Subcutaneous abdominal adipose tissue (tissue), 5 donors: ENCODE measurements around the gene FRS2.
"Not testable (repeated sequence)": the region's sequence is repeated elsewhere in the genome, so short reads cannot be mapped to it uniquely, and the experiment has no call there.

Experiments used
- H3K27ac ChIP-seq: one replicate; pipeline ENCODE4 v1.7.0; 2013; ENCODE audit warnings: low read depth, mild to moderate bottlenecking, inconsistent platforms, low read length, moderate library complexity
- H3K27me3 ChIP-seq, 5 donors: one replicate each; pipeline ENCODE4 v1.7.0; 2013; ENCODE audit warnings: low read length in 5 of 5, inconsistent platforms in 1 of 5; ENCODE audit not compliant: control insufficient read depth in 5 of 5, insufficient read depth in 4 of 5
- H3K36me3 ChIP-seq, 5 donors: one replicate each; pipeline ENCODE4 v1.7.0; 2013; ENCODE audit warnings: low read length in 5 of 5; ENCODE audit not compliant: control insufficient read depth in 5 of 5, insufficient read depth in 5 of 5
- H3K4me1 ChIP-seq, 5 donors: one replicate each; pipeline ENCODE4 v1.7.0; 2013; ENCODE audit warnings: low read length in 5 of 5, mild to moderate bottlenecking in 3 of 5, moderate library complexity in 1 of 5; ENCODE audit not compliant: control insufficient read depth in 5 of 5, insufficient read depth in 5 of 5
- H3K4me3 ChIP-seq, 5 donors: one replicate each; pipeline ENCODE4 v1.7.0; 2013; ENCODE audit warnings: low read length in 5 of 5, low read depth in 1 of 5
- H3K9ac ChIP-seq, 5 donors: one replicate each; pipeline ENCODE4 v1.7.0; 2013; ENCODE audit warnings: low read length in 5 of 5, mild to moderate bottlenecking in 4 of 5, moderate library complexity in 3 of 5
- H3K9me3 ChIP-seq, 5 donors: one replicate each; pipeline ENCODE4 v1.7.0; 2013; ENCODE audit warnings: low read length in 5 of 5; ENCODE audit not compliant: control insufficient read depth in 5 of 5
- donor health status: healthy.
- donor health status: healthy.
- donor health status: healthy.
- donor health status: healthy.
- donor health status: healthy.

FRS2 gene

DNA sequence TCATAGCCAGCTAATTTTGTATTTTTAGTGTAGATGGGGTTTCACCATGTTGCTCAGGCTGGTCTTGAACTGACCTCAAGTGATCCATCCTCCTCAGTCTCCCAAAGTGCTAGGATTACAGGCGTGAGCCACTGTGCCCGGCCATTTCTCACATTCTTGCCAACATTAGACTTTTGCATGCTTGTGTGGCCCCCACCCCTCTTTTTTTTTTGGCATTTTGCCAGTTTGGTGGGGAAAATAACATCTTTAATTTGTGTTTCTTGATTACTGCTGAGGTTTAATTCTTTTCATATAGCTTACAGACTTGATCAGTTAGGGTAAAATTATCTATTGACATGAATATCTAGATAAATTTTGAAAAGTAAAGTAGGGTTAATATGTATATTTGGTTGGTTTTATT, 118.9 kb downstream of the FRS2 start:
- Histone ChIP-seq H3K9ac (no peak overlapping the region), H3K9me3 (no peaks in the 10 kb centered on the region), H3K4me1 (peaks cover 0 to 10% (median 5%) of the 10 kb centered on the region in 5 donors), H3K36me3 (peaks cover 44 to 73% (median 65%) of the 10 kb centered on the region in 5 donors), H3K27me3 (no peaks in the 10 kb centered on the region), H3K4me3 (no peak overlapping the region), H3K27ac (no peak overlapping the region)

DNA sequence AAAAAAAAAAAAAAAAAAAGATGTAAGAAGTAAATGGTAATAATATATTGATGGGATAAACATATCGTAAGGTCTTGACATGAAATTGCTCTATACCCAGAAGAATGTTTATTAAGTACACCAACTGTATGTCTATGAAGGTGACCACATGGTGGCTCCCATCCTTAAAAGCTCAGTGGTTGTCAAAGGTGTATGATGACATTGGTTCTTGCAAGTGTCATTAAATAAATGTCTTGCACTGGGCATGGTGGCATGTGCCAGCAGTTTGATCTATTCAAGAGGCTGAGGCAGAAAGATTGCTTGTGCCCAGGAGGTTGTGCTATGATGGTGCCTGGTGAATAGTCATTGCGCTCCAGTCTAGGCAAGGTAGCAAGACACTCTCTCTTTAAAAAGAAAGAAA, 125.5 kb downstream of the FRS2 start:
- no peaks in the 10 kb centered on the region for H3K9me3 ChIP-seq
- H3K9ac ChIP-seq = no peak overlapping the region
- no peak overlapping the region for H3K27ac ChIP-seq
- H3K4me1 ChIP-seq = no peaks in the 10 kb centered on the region
- no peaks in the 10 kb centered on the region for H3K27me3 ChIP-seq
- peaks cover 70 to 93% (median 92%) of the 10 kb centered on the region in 5 donors for H3K36me3 ChIP-seq
- no peak overlapping the region for H3K4me3 ChIP-seq

DNA sequence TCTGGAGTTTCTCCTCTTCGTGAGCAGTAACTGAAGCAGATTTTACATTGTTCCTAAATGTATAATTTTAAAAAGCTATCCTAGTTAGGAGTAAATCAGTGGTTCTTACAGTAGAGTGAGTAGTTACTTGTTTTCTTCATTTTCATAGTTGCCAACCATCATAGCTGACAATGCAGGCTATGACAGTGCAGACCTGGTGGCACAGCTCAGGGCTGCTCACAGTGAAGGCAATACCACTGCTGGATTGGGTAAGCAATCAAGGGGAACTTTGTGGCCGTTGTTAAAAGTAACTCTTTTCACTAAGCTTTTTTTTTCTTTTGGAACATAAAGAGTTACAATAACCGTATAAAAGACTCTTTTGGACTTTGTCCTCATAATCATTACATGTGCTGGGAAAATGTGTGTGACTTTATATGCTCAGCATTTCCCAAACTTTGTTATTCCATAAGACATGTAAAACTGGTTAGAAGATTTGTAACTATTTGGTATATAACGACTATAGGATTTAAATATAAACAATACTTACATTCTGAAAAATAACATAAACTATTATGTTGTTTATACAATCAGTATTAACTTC, 128.1 kb downstream of the FRS2 start:
- Histone ChIP-seq H3K36me3 (peaks cover 69 to 96% (median 88%) of the 10 kb centered on the region in 5 donors), H3K27me3 (no peaks in the 10 kb centered on the region), H3K4me3 (no peak overlapping the region), H3K9ac (no peak overlapping the region), H3K9me3 (no peaks in the 10 kb centered on the region), H3K27ac (no peak overlapping the region), H3K4me1 (no peaks in the 10 kb centered on the region)

DNA sequence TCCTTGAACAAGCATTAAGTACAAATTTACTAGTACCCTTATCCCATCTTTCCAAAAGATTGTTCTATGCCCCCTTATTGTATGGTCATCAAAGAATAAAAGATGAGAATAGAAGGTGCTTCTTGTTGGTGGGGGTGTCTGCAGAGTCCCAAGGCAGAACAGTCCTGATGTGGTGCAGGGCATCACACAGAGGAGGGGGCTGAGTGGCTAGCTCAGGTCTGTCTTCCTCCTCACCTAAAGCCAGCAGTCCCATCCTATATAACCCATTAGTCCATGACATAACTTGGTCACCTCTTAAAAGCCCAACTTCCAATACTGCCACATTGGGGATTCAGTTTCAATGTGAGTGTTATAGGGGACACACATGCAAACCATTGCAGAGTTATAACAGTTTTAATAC, 130.6 kb downstream of the FRS2 start:
- Histone ChIP-seq H3K9me3 (no peaks in the 10 kb centered on the region), H3K27ac (no peak overlapping the region), H3K4me3 (no peak overlapping the region), H3K4me1 (no peaks in the 10 kb centered on the region), H3K36me3 (peaks cover 58 to 75% (median 66%) of the 10 kb centered on the region in 5 donors), H3K27me3 (no peaks in the 10 kb centered on the region), H3K9ac (no peak overlapping the region)

DNA sequence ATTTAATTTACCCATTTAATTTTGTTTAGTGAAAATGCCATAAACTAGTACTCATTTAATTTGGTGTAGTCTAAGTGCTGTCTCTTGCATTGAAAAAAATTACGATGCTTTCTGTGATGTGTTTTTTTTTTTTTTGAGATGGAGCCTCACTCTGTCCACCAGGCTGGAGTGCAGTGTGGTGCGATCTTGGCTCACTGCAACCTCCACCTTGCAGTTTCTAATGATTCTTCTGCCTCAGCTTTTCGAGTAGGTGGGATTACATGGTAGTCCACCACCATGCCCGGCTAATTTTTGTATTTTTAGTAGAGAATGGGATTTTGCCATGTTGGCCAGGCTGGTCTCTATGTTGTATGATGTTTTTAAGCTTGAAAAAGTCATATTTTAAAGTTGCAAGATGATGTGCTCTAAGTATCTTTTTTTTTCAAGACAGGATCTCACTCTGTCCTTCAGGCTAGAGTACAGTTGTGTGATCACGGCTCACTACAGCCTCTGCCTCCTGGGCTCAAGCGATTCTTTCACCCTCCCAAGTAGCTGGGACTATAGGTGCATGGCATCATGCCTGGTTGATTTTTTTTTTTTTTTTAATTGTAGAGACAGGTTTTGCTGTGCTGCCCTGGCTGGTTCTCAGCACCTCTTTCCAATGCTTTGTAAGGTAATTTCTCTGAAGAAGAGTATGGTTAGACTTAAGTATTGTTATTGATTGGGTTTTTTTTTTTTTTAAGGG, 131.9 kb downstream of the FRS2 start:
- no peak overlapping the region for H3K9ac ChIP-seq
- H3K9me3 ChIP-seq = no peaks in the 10 kb centered on the region
- H3K36me3 ChIP-seq = peaks cover 46 to 63% (median 58%) of the 10 kb centered on the region in 5 donors
- no peak overlapping the region for H3K27ac ChIP-seq
- no peaks in the 10 kb centered on the region for H3K27me3 ChIP-seq
- H3K4me1 ChIP-seq = no peaks in the 10 kb centered on the region
- H3K4me3 ChIP-seq = no peak overlapping the region

DNA sequence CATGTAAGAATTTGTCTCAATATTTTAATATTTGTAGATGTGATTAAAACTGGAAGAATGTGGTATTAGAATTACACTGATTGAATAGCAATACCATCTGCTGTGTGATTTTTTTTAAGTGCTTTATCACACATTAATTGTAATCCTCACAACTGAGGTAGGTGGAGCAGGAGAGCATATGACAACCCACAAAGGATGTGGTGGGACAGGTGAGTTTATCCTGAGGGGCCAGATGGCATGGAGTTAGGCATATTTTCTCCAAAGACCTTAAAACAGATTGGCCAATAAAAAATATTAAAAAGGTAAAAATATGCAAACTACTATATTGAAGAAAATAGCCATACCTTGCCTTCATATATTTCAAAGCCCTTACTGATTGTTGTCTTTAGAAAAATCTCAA, 132.8 kb downstream of the FRS2 start:
- H3K9me3 ChIP-seq = no peaks in the 10 kb centered on the region
- no peaks in the 10 kb centered on the region for H3K27me3 ChIP-seq
- H3K4me3 ChIP-seq = no peak overlapping the region
- no peak overlapping the region for H3K27ac ChIP-seq
- H3K4me1 ChIP-seq = no peaks in the 10 kb centered on the region
- H3K9ac ChIP-seq = no peak overlapping the region
- peaks cover 38 to 55% (median 49%) of the 10 kb centered on the region in 5 donors for H3K36me3 ChIP-seq

DNA sequence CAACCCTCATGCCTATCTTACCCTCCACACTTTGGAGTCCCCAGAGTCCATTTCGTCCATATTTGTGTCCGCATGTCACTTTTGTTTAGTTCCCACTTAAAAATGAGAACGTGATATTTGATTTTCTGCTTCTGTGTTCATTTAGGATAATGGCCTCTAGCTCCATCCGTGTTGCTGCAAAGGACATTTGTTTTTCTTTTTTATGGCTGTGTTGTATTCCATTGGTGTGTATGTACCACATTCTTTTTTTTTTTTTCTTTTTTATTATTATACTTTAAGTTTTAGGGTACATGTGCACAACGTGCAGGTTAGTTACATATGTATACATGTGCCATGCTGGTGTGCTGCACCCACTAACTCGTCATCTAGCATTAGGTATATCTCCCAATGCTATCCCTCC, 133.4 kb downstream of the FRS2 start:
- not testable (repeated sequence) for H3K4me3 ChIP-seq, H3K27ac ChIP-seq, H3K4me1 ChIP-seq, H3K9me3 ChIP-seq, H3K9ac ChIP-seq, H3K27me3 ChIP-seq
- H3K36me3 ChIP-seq = peaks cover 34 to 50% (median 43%) of the 10 kb centered on the region in 5 donors

DNA sequence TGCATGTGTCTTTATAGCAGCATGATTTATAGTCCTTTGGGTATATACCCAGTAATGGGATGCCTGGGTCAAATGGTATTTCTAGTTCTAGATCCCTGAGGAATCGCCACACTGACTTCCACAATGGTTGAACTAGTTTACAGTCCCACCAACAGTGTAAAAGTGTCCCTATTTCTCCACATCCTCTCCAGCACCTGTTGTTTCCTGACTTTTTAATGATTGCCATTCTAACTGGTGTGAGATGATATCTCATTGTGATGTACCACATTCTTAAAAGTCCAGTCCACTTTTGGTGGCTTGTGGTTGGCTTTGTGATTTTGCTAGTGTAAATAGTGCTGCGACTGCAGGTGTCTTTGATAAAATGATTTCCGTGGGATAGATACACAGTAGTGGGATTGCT, 134.1 kb downstream of the FRS2 start:
- not testable (repeated sequence) for H3K27me3 ChIP-seq, H3K27ac ChIP-seq, H3K4me1 ChIP-seq, H3K4me3 ChIP-seq, H3K9ac ChIP-seq, H3K9me3 ChIP-seq
- peaks cover 29 to 43% (median 37%) of the 10 kb centered on the region in 5 donors for H3K36me3 ChIP-seq

DNA sequence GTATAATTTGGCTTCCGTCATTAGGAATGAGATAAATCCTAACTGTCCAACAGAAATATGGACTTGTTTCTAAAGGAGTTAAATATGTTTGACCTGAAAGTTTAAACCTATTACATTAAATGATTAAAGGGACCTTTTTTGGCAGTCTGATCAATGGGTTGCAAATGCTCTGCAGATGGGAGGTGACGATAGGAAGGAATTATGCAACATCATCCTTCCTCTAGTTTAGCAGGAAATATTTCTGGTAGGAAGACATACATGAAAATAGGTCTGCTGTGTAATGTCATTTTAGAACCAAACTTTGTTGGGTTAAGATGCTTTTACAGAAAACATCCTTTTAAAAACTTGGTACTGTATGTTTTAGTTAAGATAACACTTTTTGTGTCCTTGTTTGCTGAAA, 137.9 kb downstream of the FRS2 start:
- Histone ChIP-seq H3K9me3 (no peaks in the 10 kb centered on the region), H3K9ac (no peak overlapping the region), H3K4me3 (no peak overlapping the region), H3K36me3 (peaks cover 4 to 5% (median 5%) of the 10 kb centered on the region in 5 donors), H3K4me1 (no peaks in the 10 kb centered on the region), H3K27me3 (peaks cover 0 to 3% (median 0%) of the 10 kb centered on the region in 5 donors), H3K27ac (no peak overlapping the region)

DNA sequence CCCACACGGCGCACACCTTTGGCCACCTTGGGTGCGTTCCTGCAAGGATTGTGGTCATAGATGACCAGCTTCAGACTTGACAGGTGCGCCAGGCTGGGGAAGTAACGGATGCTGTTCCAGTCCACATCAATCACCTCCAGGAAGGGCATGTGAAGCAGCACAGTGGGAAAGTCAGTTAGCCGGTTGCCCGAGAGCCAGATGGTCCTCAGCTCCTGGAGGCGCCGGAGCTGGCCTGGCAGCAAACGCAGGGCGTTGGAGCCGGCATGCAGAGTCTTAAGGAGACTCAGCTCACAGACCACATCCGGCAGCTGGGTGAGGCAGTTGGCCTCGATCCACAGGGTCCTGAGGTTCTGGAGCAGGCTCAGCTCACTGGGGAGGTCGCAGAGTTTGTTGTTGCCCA, 139.9 kb downstream of the FRS2 start:
- H3K27ac ChIP-seq = no peak overlapping the region
- peaks cover 0 to 3% (median 0%) of the 10 kb centered on the region in 5 donors for H3K27me3 ChIP-seq
- H3K4me3 ChIP-seq = no peak overlapping the region
- no peaks in the 10 kb centered on the region for H3K4me1 ChIP-seq
- no peaks in the 10 kb centered on the region for H3K9me3 ChIP-seq
- H3K9ac ChIP-seq = no peak overlapping the region
- H3K36me3 ChIP-seq = no peaks in the 10 kb centered on the region
